Measurements from ENCODE around the gene HCRTR1.

- no peak for TF ChIP-seq EZH2 (IDR thresholded peaks at IDR 0.05; ENCODE audit: insufficient read depth, poor library complexity, severe bottlenecking)
- no peak for TF ChIP-seq EZH2phosphoT487 (IDR thresholded peaks at IDR 0.05; ENCODE audit: insufficient read depth, low read depth)
Observed at GRCh38 chr1:31625561-31626222, 8.2 kb downstream of the HCRTR1 start.

Data from GM23248 (cell line).